NT2/D1 (cell line): ENCODE data around the gene FABP6.
A peak's percentile ranks its signal among the peaks of the same experiment; 100 is the strongest.

ENCODE experiments used
- DNase-seq: peaks from one replicate; pipeline ENCODE4 v3.0.0-alpha.2; 2011; ENCODE audit warnings: low read depth, low spot score
- H3K27me3 ChIP-seq: 2 replicates; pipeline ENCODE4 v1.6.0; 2011; ENCODE audit warnings: mild to moderate bottlenecking; ENCODE audit not compliant: insufficient read length, insufficient read depth
- H3K36me3 ChIP-seq: 2 replicates; pipeline ENCODE4 v1.6.1; 2011; ENCODE audit warnings: mild to moderate bottlenecking, low read length, mixed read lengths; ENCODE audit not compliant: insufficient read depth, insufficient read length
- H3K4me1 ChIP-seq: 2 replicates; pipeline ENCODE4 v1.5.1; 2011; ENCODE audit not compliant: insufficient read depth, insufficient read length
- H3K4me3 ChIP-seq: 2 replicates; pipeline ENCODE4 v1.5.1; 2011; ENCODE audit warnings: low read depth; ENCODE audit not compliant: insufficient read length
- H3K9ac ChIP-seq: 2 replicates; pipeline ENCODE4 v1.6.0; 2011; ENCODE audit warnings: low read depth; ENCODE audit not compliant: insufficient read length
- H3K9me3 ChIP-seq: 2 replicates; pipeline ENCODE4 v1.5.1; 2011; ENCODE audit warnings: mild to moderate bottlenecking, low read length; ENCODE audit not compliant: insufficient read depth
- SUZ12 ChIP-seq: IDR thresholded peaks from 2 replicates; pipeline ENCODE4 v1.6.1; 2011; ENCODE audit not compliant: insufficient read length, insufficient read depth; ENCODE audit errors: extremely low read depth
- YY1 ChIP-seq: IDR thresholded peaks from 2 replicates; pipeline ENCODE4 v1.6.1; 2011; ENCODE audit not compliant: insufficient read length, insufficient read depth
- ZNF274 ChIP-seq: IDR thresholded peaks from 2 replicates; pipeline ENCODE4 v1.6.1; 2011; ENCODE audit warnings: mild to moderate bottlenecking, low read depth, low read length

The FABP6 gene

GRCh38 chr5:160287378-160288051 lies 58.2 kb downstream of the FABP6 start:
- H3K27me3 ChIP-seq, result no peaks in the 10 kb centered on the region
- TF ChIP-seq ZNF274 (no peak), SUZ12 (no peak), YY1 (no peak)
- H3K9me3 ChIP-seq, result no peaks in the 10 kb centered on the region
- H3K9ac ChIP-seq, result no peak overlapping the region
- no peak overlapping the region for H3K4me3 ChIP-seq
- H3K4me1 ChIP-seq, result peaks cover 17% of the 10 kb centered on the region
- peak; percentile 96 for DNase-seq
- H3K36me3 ChIP-seq, result no peaks in the 10 kb centered on the region
